K562 (cell line): ENCODE measurements around the gene GADD45B. TPM values are rescaled to one million over a fixed set of nuclear protein-coding genes. Genes with fewer than 3 reads are reported as not detected.

Source experiments
- ADNP ChIP-seq: fragments of 200-800 bp; sonication (Bioruptor generic); IDR thresholded peaks from 2 replicates; pipeline ENCODE4 v1.6.1; 2016; ENCODE audit warnings: missing genetic modification characterization, missing compliant biosample characterization
- BCOR ChIP-seq: fragments of 450-650 bp; IDR thresholded peaks from 2 replicates; pipeline ENCODE4 v1.6.1; 2016
- CAMTA2 ChIP-seq: fragments of 250-450 bp; sonication (Bioruptor Pico); conservative IDR thresholded peaks from 2 replicates; pipeline ENCODE4 v1.5.1; 2022
- CHD1 ChIP-seq: fragments of 200-600 bp; sonication (generic); IDR thresholded peaks from one replicate; pipeline ENCODE4 v1.6.1; 2012; ENCODE audit warnings: mild to moderate bottlenecking, moderate library complexity, low read length, inconsistent platforms
- EP300 ChIP-seq: IDR thresholded peaks from 2 replicates; pipeline ENCODE4 v1.6.1; 2012; ENCODE audit warnings: low read length, improper control_type of control experiment
- HDAC1 ChIP-seq, 2 experiments: fragments of 450-650 bp; IDR thresholded peaks; 2 replicates each; pipeline ENCODE4 v1.6.1; 2016 to 2017; ENCODE audit warnings: inconsistent platforms in 1 of 2, mild to moderate bottlenecking in 1 of 2, moderate library complexity in 1 of 2
- IRF2 ChIP-seq: sonication (generic); formaldehyde crosslinking; IDR thresholded peaks from 2 replicates; pipeline ENCODE4 v1.8.1; 2022; ENCODE audit warnings: mild to moderate bottlenecking, missing genetic modification reagents
- JUND ChIP-seq, 2 experiments: IDR thresholded peaks; 2 replicates in 1 of 2; 3 replicates in 1 of 2; pipeline ENCODE4 v1.6.1; 2011; ENCODE audit warnings: borderline replicate concordance in 2 of 2, low read depth in 2 of 2, low read length in 2 of 2, improper control_type of control experiment in 1 of 2, missing biosample characterization in 1 of 2, missing genetic modification characterization in 1 of 2, missing genetic modification reagents in 1 of 2
- MYC ChIP-seq, 2 experiments: fragments of 250-450 bp in 1 of 2; sonication (Bioruptor Pico) in 1 of 2; IDR thresholded peaks; 2 replicates each; pipeline versions ENCODE4 v1.5.1 to v1.6.1; 2012 to 2021; ENCODE audit warnings: low read depth in 2 of 2, borderline replicate concordance in 1 of 2, improper control_type of control experiment in 1 of 2, low read length in 1 of 2, mild to moderate bottlenecking in 1 of 2, moderate library complexity in 1 of 2
- NEUROD1 ChIP-seq: fragments of 150-350 bp; IDR thresholded peaks from 2 replicates; pipeline ENCODE4 v1.6.1; 2014; ENCODE audit warnings: borderline replicate concordance, low read length, low read depth; ENCODE audit not compliant: partially characterized antibody
- RAD21 ChIP-seq, 2 experiments: fragments of 250-450 bp in 1 of 2; fragments of 450-650 bp in 1 of 2; sonication (Bioruptor Pico) in 1 of 2; formaldehyde crosslinking in 1 of 2; IDR thresholded peaks in 1 of 2; conservative IDR thresholded peaks in 1 of 2; 2 replicates each; pipeline versions ENCODE4 v1.4.0 to v1.8.0; 2020 to 2022; ENCODE audit warnings: mild to moderate bottlenecking in 2 of 2, moderate library complexity in 1 of 2
- RB1 ChIP-seq: fragments of 450-650 bp; IDR thresholded peaks from 2 replicates; pipeline ENCODE4 v1.6.1; 2017; ENCODE audit warnings: low read depth, mild to moderate bottlenecking
- RFX1 ChIP-seq: fragments of 450-650 bp; IDR thresholded peaks from 2 replicates; pipeline ENCODE4 v1.6.1; 2016; ENCODE audit warnings: mild to moderate bottlenecking, moderate library complexity
- RFX5 ChIP-seq: IDR thresholded peaks from 2 replicates; pipeline ENCODE4 v1.6.1; 2011; ENCODE audit warnings: low read depth, mild to moderate bottlenecking, improper control_type of control experiment, low read length
- SMC3 ChIP-seq: conservative IDR thresholded peaks from 2 replicates; pipeline ENCODE4 v1.6.1; 2011; ENCODE audit warnings: low read depth, low read length, improper control_type of control experiment; ENCODE audit not compliant: insufficient read depth
- ZBED1 ChIP-seq: IDR thresholded peaks from 2 replicates; pipeline ENCODE4 v1.6.1; 2014
- ZBTB7A ChIP-seq: IDR thresholded peaks from 2 replicates; pipeline ENCODE4 v1.6.1; 2011; ENCODE audit warnings: low read depth, mild to moderate bottlenecking, low read length, moderate library complexity, borderline replicate concordance; ENCODE audit not compliant: control insufficient read depth
- ZFP36 ChIP-seq: fragments of 150-350 bp; IDR thresholded peaks from 2 replicates; pipeline ENCODE4 v1.6.1; 2018; ENCODE audit warnings: low read length, low read depth; ENCODE audit not compliant: partially characterized antibody
- ZNF224 ChIP-seq: sonication (generic); formaldehyde crosslinking; IDR thresholded peaks from 2 replicates; pipeline ENCODE4 v1.8.0; 2022; ENCODE audit warnings: mild to moderate bottlenecking, missing genetic modification reagents
- ZNF274 ChIP-seq: IDR thresholded peaks from 2 replicates; pipeline ENCODE4 v1.6.1; 2011; ENCODE audit warnings: low read depth, mild to moderate bottlenecking, low read length, moderate library complexity, borderline replicate concordance
- ZNF347 ChIP-seq: fragments of 450-650 bp; formaldehyde crosslinking; IDR thresholded peaks from 2 replicates; pipeline ENCODE4 v1.4.0; 2020; ENCODE audit warnings: low read depth, mild to moderate bottlenecking, moderate library complexity
- polyA plus RNA-seq, 8 experiments: library from polyadenylated mRNA; depleted of rRNA in 4 of 8; stranded (reverse) in 5 of 8; unstranded in 3 of 8; fragments of >200 nt; fragmentation: Nextera tagmentation in 2 of 8; fragmentation: Illumina TruSeq in 1 of 8; extraction: Ambion mirVana in 2 of 8; extraction: Trizol in 1 of 8; gene quantifications; 2 replicates each; pipeline versions ENCODE4 v1.2.1 to v1.2.3, GENCODE V29; 2011 to 2014; ENCODE audit warnings: inconsistent platforms in 1 of 8, missing spikeins in 1 of 8
- total RNA-seq, 7 experiments: library from RNA; depleted of rRNA in 6 of 7; stranded (reverse); fragments of >200 nt in 6 of 7; fragmentation: Illumina TruSeq in 2 of 7; extraction: Trizol in 2 of 7; gene quantifications; 2 replicates each; pipeline versions ENCODE4 v1.2.1 to v1.2.3, GENCODE V29; 2011 to 2021; ENCODE audit warnings: low replicate concordance in 1 of 7
- TF ChIP-seq, protein P1 (sequence below): sonication (generic); formaldehyde crosslinking; IDR thresholded peaks from 2 replicates; pipeline ENCODE4 v1.8.0; 2022; ENCODE audit warnings: mild to moderate bottlenecking, missing genetic modification reagents, borderline replicate concordance
- TF ChIP-seq, protein P2 (sequence below): fragments of 250-450 bp; sonication (Bioruptor Pico); IDR thresholded peaks from 2 replicates; pipeline ENCODE4 v1.8.0; 2022; ENCODE audit warnings: inconsistent platforms

The GADD45B gene
- total and polyA plus RNA-seq, 9 of the 15 experiments (the other 6 are each of a cell fraction or from before 2014, with no cell fraction given), result 0.06 to 4.1 (median 2.1) TPM

GRCh38 chr19:2474232-2475017 is 1.5 kb upstream of the GADD45B start (continued):
- TF ChIP-seq HDAC1 (IDR thresholded peaks at IDR 0.05), result peak in 1 of 2 experiments; percentile 38; a peak in 1 of 4 replicates
- peak; percentile 89 for TF ChIP-seq ADNP
- peak; percentile 94 for TF ChIP-seq SMC3
- TF ChIP-seq ZNF224 (CRISPR knock-in tag), result no peak
- peak; percentile 99 for TF ChIP-seq RAD21 (CRISPR knock-in tag; conservative IDR thresholded peaks at IDR 0.05 in 1 of 2, IDR thresholded peaks at IDR 0.05 in 1 of 2)
- no peak for TF ChIP-seq RFX5
- no peak for TF ChIP-seq CHD1
- TF ChIP-seq ZFP36, result peak; percentile 98
- no peak for TF ChIP-seq CAMTA2 (CRISPR knock-in tag)
- TF ChIP-seq ZBED1, result no peak
- TF ChIP-seq, protein P1, sequence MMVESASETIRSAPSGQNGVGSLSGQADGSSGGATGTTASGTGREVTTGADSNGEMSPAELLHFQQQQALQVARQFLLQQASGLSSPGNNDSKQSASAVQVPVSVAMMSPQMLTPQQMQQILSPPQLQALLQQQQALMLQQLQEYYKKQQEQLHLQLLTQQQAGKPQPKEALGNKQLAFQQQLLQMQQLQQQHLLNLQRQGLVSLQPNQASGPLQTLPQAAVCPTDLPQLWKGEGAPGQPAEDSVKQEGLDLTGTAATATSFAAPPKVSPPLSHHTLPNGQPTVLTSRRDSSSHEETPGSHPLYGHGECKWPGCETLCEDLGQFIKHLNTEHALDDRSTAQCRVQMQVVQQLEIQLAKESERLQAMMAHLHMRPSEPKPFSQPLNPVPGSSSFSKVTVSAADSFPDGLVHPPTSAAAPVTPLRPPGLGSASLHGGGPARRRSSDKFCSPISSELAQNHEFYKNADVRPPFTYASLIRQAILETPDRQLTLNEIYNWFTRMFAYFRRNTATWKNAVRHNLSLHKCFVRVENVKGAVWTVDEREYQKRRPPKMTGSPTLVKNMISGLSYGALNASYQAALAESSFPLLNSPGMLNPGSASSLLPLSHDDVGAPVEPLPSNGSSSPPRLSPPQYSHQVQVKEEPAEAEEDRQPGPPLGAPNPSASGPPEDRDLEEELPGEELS, result no peak
- peak; percentile 11 for TF ChIP-seq NEUROD1
- no peak for TF ChIP-seq ZNF347 (CRISPR knock-in tag)
- no peak for TF ChIP-seq IRF2 (CRISPR knock-in tag)
- TF ChIP-seq BCOR, result peak; percentile 16; the same call in 1 of the 2 replicates
- peak; percentile 74 for TF ChIP-seq EP300
- TF ChIP-seq RB1, result peak; percentile 95
- TF ChIP-seq ZNF274, result 0 out of 2 replicates have a peak, but pooled peaks have one; percentile 8
- no peak for TF ChIP-seq RFX1
- TF ChIP-seq MYC (IDR thresholded peaks at IDR 0.05; ENCODE audit: low read depth, low read length), result peak; percentile 49; the same call in 1 of the 2 replicates
- TF ChIP-seq MYC (CRISPR knock-in tag; IDR thresholded peaks at IDR 0.05; ENCODE audit: borderline replicate concordance, low read depth), result no peak
- peak; percentile 30; the same call in 1 of the 2 replicates for TF ChIP-seq JUND (IDR thresholded peaks at IDR 0.05; ENCODE audit: borderline replicate concordance, low read depth, low read length)
- peak; percentile 44; the same call in 1 of the 3 replicates for TF ChIP-seq JUND (tag; IDR thresholded peaks at IDR 0.05; ENCODE audit: borderline replicate concordance, low read depth, low read length)
- TF ChIP-seq ZBTB7A, result peak; percentile 99
- TF ChIP-seq, protein P2, sequence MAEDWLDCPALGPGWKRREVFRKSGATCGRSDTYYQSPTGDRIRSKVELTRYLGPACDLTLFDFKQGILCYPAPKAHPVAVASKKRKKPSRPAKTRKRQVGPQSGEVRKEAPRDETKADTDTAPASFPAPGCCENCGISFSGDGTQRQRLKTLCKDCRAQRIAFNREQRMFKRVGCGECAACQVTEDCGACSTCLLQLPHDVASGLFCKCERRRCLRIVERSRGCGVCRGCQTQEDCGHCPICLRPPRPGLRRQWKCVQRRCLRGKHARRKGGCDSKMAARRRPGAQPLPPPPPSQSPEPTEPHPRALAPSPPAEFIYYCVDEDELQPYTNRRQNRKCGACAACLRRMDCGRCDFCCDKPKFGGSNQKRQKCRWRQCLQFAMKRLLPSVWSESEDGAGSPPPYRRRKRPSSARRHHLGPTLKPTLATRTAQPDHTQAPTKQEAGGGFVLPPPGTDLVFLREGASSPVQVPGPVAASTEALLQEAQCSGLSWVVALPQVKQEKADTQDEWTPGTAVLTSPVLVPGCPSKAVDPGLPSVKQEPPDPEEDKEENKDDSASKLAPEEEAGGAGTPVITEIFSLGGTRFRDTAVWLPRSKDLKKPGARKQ, result no peak
